Mesothelial cell of epicardium (in vitro differentiated cells): ENCODE measurements around the gene TMEM39A. TPM values are rescaled to one million over a fixed set of nuclear protein-coding genes. Genes with fewer than 3 reads are reported as not detected.

ENCODE experiments used
- DNase-seq, 2 experiments: peaks; one replicate each; pipeline ENCODE4 v3.0.0; 2021; ENCODE audit warnings: low spot score in 2 of 2; ENCODE audit not compliant: unreplicated experiment in 2 of 2
- H3K27ac Mint-ChIP-seq: 2 replicates; pipeline ENCODE4 v1.8.0; 2021; ENCODE audit warnings: mixed read lengths
- H3K27me3 Mint-ChIP-seq: 2 replicates; pipeline ENCODE4 v1.8.0; 2021; ENCODE audit warnings: low read depth, mixed read lengths
- H3K36me3 Mint-ChIP-seq: 2 replicates; pipeline ENCODE4 v1.8.0; 2021; ENCODE audit warnings: mixed read lengths
- H3K4me1 Mint-ChIP-seq: 2 replicates; pipeline ENCODE4 v1.8.0; 2021; ENCODE audit warnings: mixed read lengths
- H3K4me3 Mint-ChIP-seq: 2 replicates; pipeline ENCODE4 v1.8.0; 2021; ENCODE audit warnings: mild to moderate bottlenecking, moderate library complexity, mixed read lengths
- H3K9me3 Mint-ChIP-seq: 2 replicates; pipeline ENCODE4 v1.8.0; 2021; ENCODE audit warnings: mixed read lengths
- CTCF ChIP-seq: fragments of 200-600 bp; sonication (generic); IDR thresholded peaks from one replicate; pipeline ENCODE4 v1.5.0; 2021; ENCODE audit warnings: antibody characterized with exemption; ENCODE audit not compliant: unreplicated experiment
- total RNA-seq: library from RNA; stranded (reverse); gene quantifications from 3 replicates; pipeline ENCODE4 v1.2.1, GENCODE V29; 2021

The TMEM39A gene
- total RNA-seq, 1 donor from 2014 or later, result 75.6 TPM

- no peak for DNase-seq
- H3K27ac Mint-ChIP-seq, result no peak overlapping the region
Observed at GRCh38 chr3:119433613-119434325, 29.6 kb downstream of the TMEM39A start.

GRCh38 chr3:119428538-119428937, 34.9 kb downstream of the TMEM39A start:
- Mint-ChIP-seq H3K27me3 (no peaks in the 10 kb centered on the region), H3K27ac (no peak overlapping the region), H3K9me3 (peaks cover 76% of the 10 kb centered on the region), H3K4me1 (no peaks in the 10 kb centered on the region), H3K36me3 (peaks cover 66% of the 10 kb centered on the region), H3K4me3 (no peak overlapping the region)
- no peak for DNase-seq
- TF ChIP-seq CTCF, result no peak

More at GRCh38 chr3:119433613-119434325, 29.6 kb downstream of the TMEM39A start:
- Mint-ChIP-seq H3K27me3 (no peaks in the 10 kb centered on the region), H3K9me3 (peaks cover 35% of the 10 kb centered on the region), H3K36me3 (peaks cover 89% of the 10 kb centered on the region), H3K4me3 (no peak overlapping the region), H3K4me1 (no peaks in the 10 kb centered on the region)
- TF ChIP-seq CTCF, result no peak

GRCh38 chr3:119427669-119428068, 35.7 kb downstream of the TMEM39A start:
- Mint-ChIP-seq H3K27me3 (no peaks in the 10 kb centered on the region), H3K4me3 (no peak overlapping the region), H3K9me3 (peaks cover 84% of the 10 kb centered on the region), H3K36me3 (peaks cover 59% of the 10 kb centered on the region), H3K4me1 (no peaks in the 10 kb centered on the region), H3K27ac (no peak overlapping the region)
- DNase-seq, result no peak
- no peak for TF ChIP-seq CTCF

- no peak overlapping the region for H3K27ac Mint-ChIP-seq
- peaks cover 11% of the 10 kb centered on the region for H3K4me1 Mint-ChIP-seq
- no peaks in the 10 kb centered on the region for H3K27me3 Mint-ChIP-seq
- DNase-seq, result no peak
- peaks cover 19% of the 10 kb centered on the region for H3K9me3 Mint-ChIP-seq
- H3K4me3 Mint-ChIP-seq, result no peak overlapping the region
- TF ChIP-seq CTCF, result no peak
- H3K36me3 Mint-ChIP-seq, result peaks cover 5% of the 10 kb centered on the region
Observed at GRCh38 chr3:119420196-119420595, 43.2 kb downstream of the TMEM39A start.

- no peak overlapping the region for H3K4me3 Mint-ChIP-seq
- no peaks in the 10 kb centered on the region for H3K27me3 Mint-ChIP-seq
- peaks cover 7% of the 10 kb centered on the region for H3K36me3 Mint-ChIP-seq
- H3K27ac Mint-ChIP-seq, result no peak overlapping the region
- peaks cover 11% of the 10 kb centered on the region for H3K4me1 Mint-ChIP-seq
- DNase-seq, result no peak
- peaks cover 9% of the 10 kb centered on the region for H3K9me3 Mint-ChIP-seq
- TF ChIP-seq CTCF, result no peak
Observed at GRCh38 chr3:119418641-119419040, 44.8 kb downstream of the TMEM39A start.
